Stimulated activated CD8-positive, alpha-beta memory T cell treated with anti-CD3 and anti-CD28 coated beads, Interleukin-15, amount 100 ng/mL, for 48 hours (primary cell): ENCODE results near the gene CCDC15.

Experiments
- DNase-seq, 2 donors: peaks; one replicate each; pipeline ENCODE4 v3.0.0-alpha.2; 2020; ENCODE audit warnings: low read depth in 2 of 2

CCDC15 gene

DNA sequence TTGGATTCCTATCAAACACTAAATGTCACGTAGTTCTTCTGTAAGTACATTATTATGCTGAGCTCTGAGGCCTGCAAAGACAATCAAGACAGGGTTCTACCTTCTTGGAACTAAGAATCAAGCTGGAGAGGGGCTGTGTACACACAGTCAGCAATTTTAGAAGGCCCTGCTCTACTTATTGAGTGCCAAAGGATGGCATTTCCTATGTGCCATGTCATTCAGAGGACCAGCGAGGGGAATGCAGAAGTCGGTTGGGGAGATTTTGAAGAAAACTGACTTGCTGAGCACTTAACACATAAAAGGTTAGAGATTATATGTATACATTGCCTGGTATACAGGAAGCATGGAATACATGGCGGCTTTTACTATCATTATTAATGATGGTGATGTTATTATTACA, 114.4 kb downstream of the CCDC15 start:
- no peak for DNase-seq

DNA sequence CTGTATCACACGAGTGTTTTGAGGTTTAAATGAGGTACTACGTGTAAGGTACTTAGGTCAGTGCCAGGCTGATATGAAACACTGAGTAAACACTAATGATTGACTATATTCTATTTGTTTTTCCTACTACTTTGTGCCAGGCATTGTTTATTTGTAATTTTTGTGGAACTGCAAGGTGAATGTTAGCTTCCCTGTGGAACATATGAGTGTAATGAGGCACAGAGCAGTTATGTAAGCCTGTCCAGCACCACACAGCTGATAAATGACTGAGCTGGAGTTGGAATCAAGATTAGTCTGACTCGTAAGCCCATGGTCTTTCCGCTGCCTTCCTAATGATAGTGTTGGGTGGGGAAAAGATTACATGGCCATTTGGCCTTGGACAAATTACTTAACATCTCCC, 115.0 kb downstream of the CCDC15 start:
- no peak for DNase-seq

DNA sequence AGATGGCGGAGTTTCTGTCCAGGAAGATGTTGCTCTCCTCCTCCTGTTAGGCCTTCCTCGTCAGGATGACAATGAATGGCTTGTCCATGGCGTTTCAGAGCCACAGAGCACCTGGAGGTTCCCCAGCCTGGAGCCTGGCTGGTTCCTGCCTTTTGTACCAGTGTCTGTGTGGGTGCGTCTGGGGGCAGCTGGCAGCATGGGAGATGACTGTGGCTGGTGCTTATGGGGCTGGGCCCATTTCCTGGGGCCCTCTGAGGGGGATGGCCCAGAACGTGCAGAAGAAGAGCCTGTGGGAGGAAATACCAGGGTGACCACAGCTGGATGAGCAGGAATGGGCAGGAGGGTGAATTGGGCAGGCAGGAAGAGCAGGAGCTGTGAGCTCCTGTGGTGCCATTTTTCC, 115.8 kb downstream of the CCDC15 start:
- DNase-seq: no peak

DNA sequence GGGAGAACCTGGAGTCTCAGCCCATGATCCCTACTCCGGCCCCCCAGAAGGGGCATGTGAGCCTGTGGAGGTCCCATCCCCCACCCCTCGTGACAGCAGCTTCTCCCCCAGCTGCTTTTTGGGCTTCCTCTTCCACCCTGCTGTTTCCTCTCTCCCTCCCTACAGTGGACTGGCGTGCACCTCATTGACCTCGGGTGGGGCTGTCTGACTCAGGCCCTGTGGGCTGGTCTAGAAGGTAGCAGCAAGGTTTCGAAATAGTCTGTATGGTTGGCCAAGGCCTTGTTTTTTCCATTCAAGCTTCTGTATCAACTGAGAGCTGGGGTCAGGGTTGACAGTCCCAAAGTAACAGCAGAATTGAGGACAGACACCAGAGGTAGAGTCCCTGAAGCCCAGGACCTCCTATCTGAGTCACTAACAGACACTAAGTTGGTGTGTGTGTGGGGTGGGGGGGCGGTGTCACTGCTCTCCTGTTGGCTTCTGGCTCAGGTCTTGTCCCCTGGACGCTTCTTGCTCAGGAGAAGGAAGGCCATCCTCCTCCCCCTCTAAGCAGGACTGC, 116.8 kb downstream of the CCDC15 start:
- DNase-seq: peak; percentile 15 to 33

DNA sequence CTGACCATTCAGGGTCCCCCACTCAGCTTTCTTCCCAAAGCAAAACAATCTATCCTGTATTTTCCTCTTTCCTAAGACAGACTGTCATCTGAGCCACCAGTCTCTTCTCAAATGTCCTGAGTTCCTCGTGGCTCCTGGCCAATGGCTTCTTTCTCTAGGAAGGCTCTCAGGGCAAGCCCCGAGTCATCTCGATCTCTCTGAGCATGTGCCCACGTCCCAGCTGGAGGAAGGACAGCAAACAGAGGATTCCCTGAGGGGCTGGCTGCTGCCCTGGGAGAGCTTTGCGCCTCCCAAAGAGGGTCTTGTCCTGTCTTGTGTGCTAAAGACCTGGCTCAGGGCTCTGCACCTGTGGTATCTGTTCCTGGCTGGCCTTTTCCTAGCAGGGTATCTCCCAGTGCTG, 117.4 kb downstream of the CCDC15 start:
- DNase-seq: no peak

DNA sequence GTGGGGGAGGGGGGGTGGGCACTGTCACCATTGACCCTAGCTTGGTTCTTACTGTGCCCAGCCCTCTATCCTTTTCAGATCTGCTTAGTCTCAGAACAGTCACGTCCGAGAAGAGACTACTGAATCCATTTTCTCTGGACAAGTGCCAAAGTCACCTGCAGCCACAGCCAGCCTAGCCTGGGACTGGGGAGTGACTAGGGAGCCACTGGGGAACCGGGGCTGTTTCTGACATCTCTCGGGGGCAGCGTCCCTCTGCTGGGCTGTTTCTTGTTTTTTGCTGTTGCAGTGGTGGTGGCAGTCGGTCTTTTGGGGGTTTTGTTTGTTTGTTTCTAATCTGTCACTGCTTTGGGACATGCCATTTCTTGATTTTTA, 117.8 kb downstream of the CCDC15 start:
- DNase-seq: no peak

DNA sequence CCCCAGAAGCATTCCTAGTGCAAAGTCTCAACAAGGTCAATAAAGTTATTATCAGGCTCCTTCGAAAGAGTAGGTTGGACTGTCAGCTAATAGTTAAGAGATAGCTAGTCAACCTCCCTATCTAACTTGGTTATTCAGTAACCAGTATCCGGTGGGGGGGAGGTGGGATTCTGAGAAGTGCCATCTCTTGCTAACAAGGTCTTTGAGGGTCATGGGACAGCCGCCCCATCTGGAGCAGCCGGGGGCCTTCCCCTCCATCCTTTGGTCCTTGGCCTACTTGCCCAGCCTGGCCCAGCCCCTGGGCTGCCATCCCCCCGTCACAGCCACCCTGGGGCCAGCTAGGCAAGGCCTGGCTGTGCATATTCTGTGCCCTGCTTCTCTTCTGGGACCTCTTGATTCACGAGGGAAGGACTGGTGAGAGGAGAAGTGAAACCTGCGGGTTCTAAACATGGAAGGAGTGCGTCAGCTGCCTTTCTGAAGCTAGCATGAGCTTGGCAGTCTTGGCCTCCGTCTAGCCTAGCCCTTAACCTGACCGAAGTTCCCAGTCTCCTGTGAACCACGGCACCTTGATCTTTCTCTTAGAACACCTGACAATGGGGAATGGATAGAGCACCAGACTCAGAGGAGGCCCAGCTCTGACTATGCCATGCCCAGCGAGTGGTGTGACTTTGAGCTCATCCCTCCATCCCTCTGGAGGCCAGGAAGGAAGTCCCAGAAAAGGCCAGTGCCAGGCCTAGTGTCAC, 118.4 kb downstream of the CCDC15 start:
- DNase-seq: no peak

DNA sequence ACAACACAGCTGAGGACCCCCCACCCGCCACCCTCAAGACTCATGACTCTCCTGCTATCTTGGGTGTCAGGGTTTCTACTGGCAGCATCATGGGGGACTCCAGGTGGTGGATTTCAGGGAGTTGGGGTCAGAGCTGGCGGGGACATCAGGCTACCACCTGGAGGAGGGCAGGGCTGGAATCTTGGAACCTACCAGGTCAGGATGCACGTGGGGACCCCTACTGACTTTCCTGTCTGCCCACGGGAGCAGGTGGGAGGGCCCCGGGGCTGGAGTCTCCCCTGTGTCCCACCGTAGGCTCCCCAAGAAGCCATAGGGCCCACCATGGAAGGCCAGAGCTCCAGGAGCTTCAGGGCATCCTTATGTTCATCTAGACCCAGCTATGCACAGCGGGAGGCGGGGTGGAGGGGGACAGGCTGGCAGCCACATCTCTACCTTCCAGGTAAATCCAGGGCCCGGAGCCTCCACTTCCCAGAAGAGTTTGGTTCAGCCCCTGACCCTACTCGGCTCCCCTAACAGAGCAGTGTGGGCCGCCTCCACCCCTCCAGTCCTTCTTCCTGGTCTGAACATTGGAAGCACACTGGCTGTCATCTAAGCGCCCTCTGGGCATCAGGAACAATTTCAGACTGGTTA, 119.1 kb downstream of the CCDC15 start:
- no peak for DNase-seq

DNA sequence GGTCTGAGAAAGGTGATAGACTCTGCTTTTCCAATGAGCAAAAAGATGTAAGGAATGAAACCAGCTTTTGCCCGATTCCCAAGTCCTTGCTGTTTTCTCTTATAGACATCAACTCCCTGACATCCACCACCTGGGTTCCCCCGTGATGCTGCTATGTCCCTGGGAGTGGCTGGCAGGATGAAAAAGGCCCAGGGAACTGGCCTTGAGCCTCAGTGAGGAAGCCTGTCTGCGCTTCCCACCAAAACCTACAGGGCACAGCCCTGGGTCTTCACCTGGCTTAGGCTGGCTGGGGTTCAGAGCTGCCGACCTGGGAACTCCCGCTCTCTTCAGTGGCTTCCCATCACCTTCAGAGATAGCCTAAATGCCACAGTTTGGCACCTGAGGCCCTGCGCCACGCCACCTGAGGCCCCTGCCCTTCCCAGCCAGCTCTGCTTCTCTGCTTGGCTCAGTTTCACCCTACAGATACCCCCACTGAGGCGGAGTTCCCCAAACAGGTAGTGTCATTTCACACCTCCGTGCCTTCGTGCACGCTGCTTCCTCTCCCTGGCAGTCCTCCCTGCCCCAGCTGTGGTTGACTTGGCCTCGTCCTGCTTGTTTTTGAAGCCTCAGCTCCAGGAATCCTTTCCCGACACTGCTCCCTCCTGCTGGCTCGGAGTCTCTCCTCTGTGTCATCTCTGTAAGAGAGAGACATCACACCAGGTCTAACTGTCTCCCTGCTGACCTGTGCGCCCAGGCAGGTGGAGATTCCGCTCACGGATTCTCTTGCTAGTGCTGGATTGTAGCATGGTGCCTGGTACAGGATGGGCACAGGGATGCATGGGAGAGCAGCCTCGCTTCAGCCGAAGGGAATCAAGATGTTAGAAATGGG, 119.8 kb downstream of the CCDC15 start:
- DNase-seq: no peak

DNA sequence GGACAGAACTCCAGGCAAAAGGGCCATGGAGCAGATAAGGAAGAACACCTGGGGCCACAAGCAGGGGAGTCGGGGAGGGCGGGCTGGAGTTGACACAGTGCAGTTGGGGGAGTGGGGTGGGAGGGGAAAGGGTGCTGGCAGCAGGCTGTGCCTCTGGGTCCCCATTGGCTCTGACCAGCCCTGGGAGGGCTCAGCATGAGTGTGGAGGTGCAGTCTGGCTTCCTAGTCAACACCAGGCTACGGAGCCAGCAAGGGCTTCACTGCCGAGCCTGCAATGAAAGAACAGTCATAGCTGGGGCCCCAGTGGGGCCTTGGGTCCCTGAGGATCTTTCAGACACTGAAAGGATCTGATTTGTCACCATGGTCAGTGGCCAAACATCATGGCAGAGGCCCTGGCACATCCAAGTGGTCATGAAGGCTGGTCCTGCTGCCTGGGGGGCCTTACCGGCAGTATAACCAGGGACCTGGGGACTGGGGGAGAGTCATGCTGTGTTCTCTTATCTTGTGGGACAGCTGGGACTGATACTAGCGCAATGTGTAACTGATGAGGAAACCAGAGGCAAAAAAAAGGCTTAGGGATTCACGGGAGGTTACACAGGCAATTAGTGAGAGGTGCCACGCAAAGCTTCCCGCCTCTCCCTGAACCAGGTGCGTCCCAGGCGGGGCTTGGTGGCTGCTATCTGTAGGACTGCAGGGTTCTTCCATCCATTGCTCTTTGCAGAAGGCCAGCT, 120.7 kb downstream of the CCDC15 start:
- no peak for DNase-seq

DNA sequence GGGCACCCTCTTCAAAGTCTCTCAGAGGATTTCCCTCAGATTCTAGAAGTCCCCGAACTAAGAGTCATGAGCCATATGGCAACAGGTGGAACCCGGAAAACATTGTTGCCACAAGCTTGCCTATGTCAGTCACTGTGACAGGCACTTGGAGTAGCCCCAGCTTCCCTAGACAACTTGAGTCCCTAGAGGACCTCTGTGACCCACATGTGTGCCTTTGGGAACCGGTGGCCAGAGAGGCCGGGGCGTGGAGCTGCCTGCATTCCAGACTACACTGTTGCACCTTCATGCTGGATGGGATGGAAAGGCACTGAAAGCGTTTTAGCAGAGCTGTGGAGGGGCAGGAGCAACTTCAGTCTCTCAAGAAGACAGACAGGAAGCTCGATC, 121.2 kb downstream of the CCDC15 start:
- no peak for DNase-seq

DNA sequence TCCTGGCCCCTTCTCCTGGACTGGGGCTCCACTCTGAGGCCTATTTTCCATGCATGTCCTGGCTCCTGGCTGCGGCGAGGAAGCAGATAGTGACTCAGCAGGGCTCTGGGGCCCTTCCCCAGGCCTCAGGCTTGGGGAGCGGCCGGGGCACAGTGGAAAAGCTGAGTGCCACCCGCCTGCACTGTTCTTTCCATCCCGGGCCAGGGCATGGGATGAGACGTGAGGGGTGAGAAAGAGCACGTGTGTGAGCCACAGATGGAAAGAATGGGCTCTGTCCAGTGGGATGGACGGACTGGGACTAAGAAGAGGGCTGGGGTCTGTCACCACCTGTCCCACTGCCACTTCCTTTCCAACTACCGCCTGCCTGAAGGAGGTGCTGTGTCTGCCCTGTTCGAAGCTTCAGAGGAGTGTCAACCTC, 121.9 kb downstream of the CCDC15 start:
- DNase-seq: no peak

DNA sequence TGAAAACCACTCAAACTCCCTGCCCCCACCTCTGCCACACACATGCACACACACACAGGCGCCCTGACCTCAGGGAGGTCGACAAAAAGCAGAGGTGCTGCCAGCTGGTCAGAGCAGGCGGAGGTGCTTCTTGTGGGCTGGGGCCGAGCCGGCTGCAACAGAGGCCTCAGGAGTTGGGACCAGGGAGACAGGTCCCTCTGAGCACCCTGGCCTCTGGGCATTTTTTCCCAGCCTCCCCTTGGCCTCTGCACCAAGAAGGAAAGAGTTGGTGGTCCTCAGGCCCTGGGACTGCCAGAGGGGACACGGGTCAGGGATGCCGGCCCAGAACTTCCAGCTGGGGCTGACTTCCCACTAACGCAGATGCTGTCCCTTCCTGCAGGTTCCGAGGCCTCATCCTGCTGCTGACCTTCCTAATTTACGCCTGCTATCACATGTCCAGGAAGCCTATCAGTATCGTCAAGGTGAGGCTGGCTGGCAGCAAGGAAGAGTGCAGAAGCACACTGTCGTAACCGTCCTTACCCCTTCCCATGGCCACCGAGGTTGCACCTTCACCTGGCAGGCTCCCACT, 122.5 kb downstream of the CCDC15 start:
- DNase-seq: no peak

DNA sequence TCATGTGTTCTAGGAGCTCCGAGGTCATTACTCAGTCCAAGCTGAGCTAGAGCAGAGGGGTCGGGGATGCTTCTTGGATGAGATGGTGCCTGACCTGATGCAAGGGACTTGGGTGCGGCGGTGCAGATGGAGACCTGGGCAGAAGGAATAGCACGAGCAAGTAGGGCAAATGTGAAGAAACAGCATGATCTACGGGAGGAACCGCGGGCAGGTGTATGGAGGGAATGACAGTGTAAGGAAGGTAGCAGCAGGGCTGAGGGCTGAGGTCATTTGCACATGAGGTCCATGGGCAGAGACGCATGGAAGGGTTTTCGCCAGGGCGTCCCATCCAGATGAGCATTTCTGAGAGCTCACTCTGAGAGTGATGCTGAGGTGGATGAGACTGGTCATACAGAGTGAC, 124.0 kb downstream of the CCDC15 start:
- DNase-seq: no peak

DNA sequence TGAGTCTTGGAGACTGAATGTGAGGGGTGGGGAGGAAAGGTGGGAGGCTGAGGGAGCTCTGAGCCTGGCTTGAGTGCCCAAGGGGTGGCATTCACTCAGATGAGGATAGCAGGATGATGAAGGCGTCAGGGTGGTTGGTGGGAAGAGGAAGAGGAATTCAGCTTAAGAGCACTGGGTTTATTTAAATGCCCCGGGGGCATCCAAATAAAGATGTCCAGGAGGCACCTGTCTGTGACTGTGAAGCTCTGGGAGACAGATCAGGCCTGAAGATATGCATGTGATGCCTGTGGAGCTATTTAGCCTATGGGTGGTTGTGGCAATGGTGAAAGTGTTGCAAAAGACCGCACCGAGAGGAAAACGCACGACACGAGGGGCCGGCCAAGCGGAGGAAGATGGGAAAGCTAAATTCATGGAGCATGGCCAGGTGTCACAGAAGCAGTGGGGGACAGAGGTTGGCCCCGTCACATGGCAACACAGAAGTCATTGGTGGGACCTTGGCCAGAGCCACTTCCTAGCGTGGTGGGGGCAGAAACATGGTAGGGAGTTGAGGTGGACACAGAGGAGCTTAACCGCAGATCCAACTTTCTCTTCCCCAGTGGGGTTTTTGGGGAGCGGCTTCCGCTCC, 124.6 kb downstream of the CCDC15 start:
- no peak for DNase-seq

DNA sequence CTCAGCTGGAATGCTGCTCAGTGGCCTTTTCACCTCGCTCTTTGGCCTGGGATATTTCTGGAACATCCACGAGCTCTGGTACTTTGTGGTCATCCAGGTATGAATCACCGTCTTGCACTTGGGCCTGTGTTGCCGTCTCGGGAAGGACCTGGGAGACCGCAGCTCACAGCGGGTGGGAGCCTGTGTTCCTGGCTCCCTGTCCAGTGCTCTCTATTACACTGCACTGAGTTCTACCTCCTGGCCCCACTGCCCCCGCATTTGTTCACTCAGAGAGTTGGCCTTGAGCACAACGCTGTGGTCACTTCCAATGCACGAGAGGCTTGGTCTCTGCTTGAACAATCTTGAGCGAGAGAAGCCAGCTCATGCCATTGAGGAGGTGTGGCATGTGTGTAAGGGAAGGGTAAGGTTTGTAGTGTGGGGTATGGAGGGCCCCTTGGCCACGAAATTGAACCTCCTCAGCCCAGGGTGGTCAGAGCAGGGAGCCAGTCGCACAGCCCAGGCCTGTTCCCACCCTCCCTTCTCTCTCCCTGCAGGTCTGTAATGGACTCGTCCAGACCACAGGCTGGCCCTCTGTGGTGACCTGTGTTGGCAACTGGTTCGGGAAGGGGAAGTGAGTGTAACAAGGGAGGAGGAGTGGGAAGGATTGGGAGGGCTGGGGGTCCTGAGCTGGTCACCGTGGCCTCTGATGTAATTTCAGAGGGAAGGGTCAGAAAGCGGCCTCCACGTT, 125.3 kb downstream of the CCDC15 start:
- no peak for DNase-seq

DNA sequence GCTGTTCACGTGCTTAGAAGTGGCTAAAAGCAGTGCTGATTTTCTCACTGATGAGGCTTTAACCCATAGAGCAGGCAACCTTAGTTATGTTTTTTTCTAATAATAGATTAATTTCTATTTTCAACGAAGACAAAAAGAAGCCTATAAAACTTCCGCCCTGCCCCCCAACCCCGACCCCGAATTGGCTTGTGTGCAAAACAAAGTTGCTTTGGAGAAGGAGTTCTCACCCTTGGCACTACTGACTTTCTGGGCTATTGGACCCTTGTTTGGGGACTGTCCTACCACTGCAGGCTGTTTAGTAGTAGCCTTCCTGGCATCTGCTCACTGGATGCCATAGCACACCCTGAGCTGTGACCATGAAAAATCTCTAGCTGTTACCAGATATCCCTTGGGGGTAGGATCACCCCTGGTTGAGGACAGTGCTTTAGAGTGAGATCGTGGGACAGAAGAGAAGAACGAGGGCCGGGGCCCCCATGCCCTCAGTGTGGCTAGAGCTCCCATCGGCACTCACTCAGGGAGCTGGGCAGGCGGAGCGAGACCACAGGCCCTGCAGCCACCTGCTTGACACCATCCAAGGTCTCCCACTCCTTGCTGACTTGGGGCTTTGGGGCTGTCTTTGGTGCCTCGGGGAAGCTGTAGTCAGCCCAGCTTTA, 126.0 kb downstream of the CCDC15 start:
- DNase-seq: no peak

DNA sequence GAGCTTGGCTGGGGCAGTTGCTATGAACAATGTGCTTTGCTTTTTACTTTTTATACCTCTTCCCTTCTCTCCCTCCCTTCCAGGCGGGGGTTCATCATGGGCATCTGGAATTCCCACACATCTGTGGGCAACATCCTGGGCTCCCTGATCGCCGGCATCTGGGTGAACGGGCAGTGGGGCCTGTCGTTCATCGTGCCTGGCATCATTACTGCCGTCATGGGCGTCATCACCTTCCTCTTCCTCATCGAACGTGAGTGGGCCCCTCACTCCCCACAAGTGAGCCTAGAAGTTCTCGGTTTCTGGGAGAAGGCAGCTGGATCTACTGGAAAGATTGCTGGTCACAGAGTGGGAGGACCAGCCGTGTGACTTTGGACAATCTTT, 126.5 kb downstream of the CCDC15 start:
- DNase-seq: no peak

DNA sequence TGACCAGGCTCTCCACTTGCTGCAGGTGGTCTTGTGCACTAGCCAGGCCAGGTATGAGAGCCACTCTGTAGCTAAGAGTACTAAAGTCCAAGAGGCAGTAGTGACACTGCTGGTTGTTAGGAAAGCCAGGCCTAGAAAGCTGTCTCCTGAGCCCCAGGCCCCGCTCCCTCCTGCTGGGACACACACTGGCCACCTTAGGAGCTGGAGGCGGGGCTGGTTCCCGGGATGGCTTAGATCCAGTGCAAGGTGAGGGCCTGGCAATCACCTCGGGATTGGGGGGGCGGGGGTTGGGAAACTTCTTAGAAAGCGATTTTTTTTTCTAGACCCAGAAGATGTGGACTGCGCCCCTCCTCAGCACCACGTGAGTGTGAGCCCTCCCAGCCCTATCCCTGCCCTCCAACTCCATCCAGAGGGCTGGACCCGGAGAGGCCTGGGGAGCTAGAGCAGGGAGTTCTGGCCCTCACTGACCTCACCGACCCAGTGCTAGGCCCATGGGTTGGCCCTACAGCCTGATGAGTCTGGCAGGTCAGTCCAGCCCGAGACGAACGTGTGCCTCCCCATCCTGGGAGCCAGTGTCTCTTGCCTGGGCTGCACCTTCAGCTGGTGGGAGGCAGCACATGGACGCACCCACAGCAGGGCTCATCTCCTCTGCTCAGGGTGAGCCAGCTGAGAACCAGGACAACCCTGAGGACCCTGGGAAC, 127.2 kb downstream of the CCDC15 start:
- DNase-seq: no peak
